Fibroblast of lung (primary cell): ENCODE measurements around the gene HABP2.

Source experiments
- CTCF ChIP-seq, 2 donors: IDR thresholded peaks in 1 of 2; conservative IDR thresholded peaks in 1 of 2; 1 replicate in 1 of 2; 2 replicates in 1 of 2; pipeline ENCODE4 v1.5.1; 2011 to 2012; ENCODE audit warnings: low read length in 2 of 2, control low read depth in 1 of 2, inconsistent platforms in 1 of 2, low read depth in 1 of 2, mild to moderate bottlenecking in 1 of 2
- EZH2 ChIP-seq: IDR thresholded peaks from 2 replicates; pipeline ENCODE4 v1.5.1; 2012; ENCODE audit warnings: low read length, control low read depth, mild to moderate bottlenecking; ENCODE audit errors: missing control alignments

- TF ChIP-seq CTCF (conservative IDR thresholded peaks at IDR 0.05 in 1 of 2, IDR thresholded peaks at IDR 0.05 in 1 of 2; ENCODE audit: low read depth in 1 of 2, low read length in 2 of 2) (no peak), EZH2 (no peak)
These were observed 79.0 kb downstream of the HABP2 start for GRCh38 chr10:113631684-113632367.
